Stimulated activated CD8-positive, alpha-beta memory T cell treated with anti-CD3 and anti-CD28 coated beads, Interleukin-4, amount 100 ng/mL, for 4 hours (primary cell): ENCODE measurements around the gene PIEZO2.

Experiments
- DNase-seq, 2 donors: peaks; one replicate each; pipeline ENCODE4 v3.0.0-alpha.2; 2020; ENCODE audit warnings: low read depth in 2 of 2, low spot score in 1 of 2

PIEZO2 gene

DNA sequence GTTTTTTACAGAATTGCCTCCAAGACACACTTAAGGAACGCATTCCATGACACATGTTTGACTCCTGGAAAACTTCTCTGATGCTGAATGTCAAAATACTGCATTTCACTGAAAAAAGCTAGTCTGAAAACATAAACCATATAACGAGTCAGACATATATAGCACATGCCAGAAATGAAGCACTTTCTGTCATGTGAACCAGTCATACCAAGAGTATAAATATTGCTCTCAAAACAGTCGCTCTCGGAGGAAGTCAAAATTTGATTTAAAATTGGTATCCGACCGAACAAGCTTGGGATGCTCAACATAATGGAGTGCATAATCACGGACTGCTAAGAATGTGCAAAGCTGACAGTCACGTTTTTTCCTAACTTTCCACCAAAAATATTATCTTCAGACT, 115.9 kb downstream of the PIEZO2 start:
- no peak for DNase-seq

DNA sequence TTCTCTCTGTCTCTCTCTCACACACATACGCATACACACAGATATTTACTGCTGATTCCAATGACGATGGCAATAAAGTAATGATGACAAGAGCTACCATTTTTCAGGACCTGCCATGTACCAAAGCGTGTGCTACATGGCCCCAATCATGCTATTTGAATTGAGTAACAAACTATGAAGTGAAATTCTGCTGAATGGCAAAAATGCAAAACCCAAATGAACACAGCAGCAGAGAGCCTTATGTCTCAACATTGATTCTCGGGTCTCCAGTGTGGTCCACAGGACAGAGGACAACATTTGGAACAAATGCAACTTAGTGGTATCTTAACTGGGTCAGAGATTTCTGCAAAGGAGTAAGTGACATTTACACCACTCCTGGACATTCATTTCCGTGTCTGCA, 117.4 kb downstream of the PIEZO2 start:
- no peak for DNase-seq

DNA sequence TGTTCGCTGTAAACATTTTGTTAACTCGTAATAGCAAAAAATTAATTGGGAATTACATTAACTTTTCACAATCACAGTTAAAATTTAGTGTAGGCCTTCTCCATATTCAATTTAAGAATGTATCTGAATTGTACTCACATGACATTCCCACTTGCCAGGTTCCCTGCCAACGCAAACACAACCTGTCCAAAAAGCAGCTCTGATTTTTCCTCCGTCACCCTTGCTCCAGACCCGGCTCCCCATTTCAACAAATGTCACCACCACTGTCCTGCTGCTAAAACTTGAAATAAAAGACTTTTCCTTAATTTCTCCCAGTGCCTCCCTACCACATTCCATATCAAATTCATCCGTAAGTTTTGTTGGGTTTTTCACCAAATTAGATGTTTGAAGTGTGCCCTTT, 120.3 kb downstream of the PIEZO2 start:
- no peak for DNase-seq

DNA sequence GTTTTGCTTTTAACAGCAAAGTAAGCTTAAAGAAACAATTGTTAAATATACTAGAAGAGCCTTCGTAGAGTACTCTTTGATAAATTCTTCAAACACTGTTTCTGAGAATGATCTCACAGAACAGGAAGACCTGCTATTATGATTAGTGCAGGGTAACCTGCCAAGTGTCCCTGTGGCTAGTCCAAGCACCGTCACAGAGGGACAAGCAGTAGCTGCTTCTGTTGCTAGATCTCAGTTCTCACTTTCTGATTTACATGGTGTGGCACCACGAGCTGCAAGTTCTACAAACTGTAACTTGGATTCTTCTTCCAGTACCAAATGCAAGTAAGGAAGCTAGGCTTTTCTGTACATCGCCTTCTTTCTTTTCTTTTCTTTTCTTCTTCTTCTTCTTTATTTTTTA, 121.5 kb downstream of the PIEZO2 start:
- DNase-seq = no peak

DNA sequence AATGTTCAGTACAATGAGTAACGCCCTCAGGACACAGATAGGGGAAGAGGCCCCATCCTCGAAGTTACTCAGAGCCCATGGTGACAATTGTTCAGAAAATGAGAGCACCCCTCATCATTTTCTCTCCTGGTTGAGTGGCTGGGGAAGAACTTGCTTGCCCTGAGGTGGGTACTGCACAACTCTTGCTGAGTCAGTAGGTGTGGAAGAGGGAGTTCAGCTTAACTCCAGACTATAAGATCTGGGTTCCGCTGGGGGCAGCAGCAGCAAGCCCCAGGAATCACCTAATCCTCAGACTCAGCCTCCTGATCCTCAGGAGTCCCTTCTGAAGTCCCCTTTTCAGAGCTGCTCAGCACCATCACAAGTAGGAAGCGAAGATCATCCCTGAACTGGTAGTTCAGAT, 123.7 kb downstream of the PIEZO2 start:
- DNase-seq = no peak

DNA sequence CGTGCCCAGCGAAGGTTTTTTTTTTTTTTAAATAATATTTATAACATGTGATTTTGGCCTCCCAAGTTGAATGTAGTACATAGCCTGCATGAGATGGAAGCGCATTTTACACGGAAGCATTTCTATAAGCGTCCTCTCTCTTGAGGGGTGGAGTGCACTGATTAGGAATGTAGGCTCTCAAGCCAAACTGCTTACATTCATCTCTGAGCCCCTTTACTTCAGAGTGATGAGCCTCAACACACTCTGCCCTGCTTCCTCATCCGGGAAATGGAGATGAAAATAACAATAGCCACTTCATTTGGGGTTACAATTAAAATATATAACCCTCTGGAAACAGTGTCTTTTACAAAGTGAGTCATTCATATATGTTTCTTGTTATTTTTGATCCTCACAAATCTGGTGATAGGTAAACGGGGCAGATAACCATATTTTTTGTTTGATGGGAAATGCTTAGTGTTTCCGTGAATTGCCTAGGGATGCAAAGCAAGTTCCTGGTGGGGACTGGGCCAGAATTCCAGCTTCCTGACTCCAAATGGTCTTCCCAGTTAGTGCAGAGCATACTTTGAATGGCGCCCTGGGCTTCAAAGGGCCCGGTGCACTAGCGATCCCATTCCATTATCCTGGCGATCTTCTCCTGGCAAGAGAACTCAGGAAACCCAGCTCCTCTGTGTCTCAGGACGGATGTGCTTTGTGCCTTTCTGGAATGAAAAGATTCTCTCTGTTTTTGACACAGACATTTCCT, 124.3 kb downstream of the PIEZO2 start:
- no peak for DNase-seq

DNA sequence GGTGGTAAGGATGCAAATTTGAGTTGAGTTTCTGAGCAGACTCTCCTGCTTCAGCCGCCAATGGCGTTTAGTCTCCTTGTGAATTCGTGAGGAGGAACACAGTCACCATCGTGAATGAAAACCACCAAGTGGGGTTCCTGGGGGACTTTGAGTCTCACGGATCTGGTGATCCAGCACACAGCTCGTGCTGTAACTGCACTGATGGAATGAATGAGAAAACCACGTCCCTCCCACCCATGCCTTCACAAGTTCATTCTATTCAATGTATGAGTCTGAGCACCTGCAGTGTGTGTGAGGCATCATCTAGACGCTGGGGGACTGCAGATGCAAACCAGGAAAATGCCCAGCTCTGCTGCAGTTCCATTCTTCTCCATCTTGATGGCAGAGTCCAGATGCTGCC, 127.9 kb downstream of the PIEZO2 start:
- no peak for DNase-seq

DNA sequence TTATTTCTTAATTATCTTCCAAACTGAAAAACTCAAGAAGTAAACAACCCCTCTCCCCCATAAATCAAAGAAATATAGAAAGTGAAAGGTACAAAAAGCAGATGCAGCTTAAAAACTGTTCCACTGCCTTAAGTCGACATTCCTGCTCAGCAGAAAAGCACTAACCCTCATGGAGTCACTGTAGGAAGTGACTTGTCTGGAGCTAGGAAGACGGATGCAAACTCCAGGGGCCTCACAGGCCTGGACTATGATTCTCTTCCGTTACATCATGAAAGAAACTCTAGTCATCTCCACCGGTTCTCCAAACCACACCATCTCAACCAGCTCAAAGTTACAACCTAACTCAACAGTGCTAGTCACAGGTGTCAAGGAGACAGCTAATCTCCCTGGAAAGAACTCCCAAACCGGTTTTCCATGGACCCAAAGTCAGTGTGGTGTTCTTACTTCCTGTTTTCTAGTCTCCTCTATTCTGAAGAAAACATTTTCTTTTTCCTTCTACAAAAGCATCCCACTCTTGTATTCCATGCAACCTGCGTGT, 128.4 kb downstream of the PIEZO2 start:
- DNase-seq = no peak

DNA sequence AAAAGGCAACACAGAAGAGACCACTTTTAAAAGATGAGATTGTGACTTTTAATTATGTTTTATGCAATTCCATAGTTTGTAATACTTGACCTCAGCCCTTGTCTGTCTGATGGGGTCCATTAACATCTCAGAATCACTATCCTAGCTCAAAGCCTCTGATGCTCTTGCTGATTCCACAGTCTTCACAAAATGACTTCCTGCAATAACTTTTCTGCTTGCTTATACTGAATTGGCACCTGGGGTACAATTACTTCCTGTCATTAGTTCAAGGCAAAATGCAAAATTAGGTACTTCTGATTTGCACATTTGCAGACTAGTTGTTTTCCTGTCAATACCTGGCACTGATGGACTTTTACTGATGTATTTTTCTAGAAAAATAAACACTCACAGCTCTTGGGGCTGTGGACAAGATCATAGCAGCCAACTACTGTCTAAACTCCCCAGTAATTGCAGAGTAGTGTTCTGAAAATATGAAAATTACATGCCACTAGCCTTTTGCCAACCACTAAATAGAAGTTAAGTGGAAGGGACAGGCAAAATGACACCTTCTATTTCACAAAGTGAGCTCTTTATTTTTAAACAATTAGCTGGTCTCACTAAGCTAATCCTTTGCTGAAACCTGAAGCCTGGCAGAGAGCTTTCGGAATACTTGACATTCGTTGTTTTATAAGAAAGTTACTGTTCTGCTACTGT, 129.1 kb downstream of the PIEZO2 start:
- no peak for DNase-seq

DNA sequence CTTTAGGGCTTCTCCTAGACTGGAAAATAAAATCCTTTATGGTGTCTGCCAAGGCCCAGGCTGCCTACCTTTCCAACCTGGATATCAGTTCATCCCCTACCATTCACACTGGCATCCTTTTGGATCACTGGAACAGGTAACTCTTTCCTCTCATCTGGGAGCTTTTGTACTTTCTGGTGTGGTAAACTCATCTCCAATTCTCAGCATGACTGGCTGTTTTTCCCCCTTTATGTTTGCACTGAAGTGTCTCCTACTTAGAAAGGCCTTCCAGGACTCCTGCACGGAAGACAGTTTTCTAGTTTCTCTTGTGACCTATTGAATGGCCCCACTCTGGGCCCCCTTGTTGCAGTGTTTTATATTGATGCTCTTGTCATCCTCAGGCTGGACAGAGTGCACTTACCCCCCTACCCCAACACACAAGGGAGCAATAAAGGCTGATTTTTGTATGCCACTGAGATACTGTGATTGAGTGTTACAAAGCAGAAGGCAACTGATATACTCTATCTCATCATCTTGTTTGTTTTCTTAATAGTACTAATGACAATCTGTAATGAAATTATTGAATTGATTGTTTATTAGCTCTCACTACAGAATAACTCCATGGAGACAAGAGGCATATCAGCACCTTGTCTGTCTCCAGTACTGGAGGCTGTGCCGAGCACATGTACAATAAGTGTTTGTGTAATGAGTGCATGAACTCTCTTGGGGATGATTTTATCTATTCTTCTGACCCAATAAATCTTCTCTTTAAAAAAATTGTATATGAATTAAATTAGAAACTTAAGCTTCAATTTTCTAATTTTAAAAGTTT, 129.9 kb downstream of the PIEZO2 start:
- no peak for DNase-seq

DNA sequence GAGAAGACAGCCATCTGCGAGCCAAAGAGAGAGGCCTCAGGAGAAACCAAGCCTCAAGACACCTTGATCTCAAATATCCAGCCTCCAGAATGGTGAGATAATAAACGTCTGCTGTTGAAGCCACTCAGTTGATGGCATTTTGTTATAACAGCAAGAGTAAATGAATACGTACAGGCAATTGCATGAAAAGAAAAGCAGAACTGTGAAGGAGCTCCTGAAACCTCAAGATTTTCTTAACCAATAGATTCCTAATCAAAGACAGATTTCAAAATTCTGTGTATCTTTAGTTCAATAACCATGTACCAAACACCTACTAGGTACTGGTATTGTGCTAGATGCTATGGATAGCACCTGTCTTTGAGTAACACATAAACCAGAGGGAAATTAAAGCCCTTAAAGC, 139.5 kb downstream of the PIEZO2 start:
- DNase-seq = no peak

DNA sequence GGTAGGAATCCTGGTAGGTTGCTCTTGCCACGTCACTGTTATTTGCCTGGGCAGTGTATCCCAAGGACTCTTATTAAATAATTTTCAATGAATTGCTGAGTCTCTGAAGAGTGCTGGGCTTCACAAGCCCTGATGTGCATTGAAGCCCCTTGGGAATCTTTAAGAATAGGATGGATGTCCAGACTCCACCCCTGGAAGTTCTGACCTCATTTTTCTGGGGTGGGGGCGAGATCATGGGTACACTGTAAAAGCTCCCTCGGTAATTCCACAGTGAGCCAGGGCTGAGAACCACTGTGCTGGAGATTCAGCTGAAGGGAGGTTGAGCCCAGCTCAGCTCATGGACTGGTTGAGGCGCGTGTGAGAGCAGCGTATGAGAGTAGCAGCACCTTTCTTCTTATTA, 140.2 kb downstream of the PIEZO2 start:
- no peak for DNase-seq

DNA sequence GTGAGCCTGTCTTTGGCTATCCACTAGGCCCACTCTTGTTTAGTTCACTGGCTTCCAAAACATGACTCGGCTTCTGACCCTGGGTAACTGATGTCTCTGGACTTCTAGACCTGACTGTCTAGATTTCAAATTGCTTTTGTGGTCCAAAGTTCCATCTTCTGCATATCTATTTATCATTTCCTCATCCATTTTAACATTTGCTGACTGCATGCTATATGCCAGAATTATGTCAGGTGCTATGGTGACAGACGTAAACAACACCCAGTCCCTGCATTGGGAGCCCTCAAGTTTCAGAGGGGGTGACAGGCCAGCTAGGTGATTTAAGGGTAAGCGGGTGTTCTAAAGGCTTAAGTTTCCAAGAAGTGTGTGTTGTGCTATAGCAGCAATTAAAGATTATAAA, 140.9 kb downstream of the PIEZO2 start:
- no peak for DNase-seq

DNA sequence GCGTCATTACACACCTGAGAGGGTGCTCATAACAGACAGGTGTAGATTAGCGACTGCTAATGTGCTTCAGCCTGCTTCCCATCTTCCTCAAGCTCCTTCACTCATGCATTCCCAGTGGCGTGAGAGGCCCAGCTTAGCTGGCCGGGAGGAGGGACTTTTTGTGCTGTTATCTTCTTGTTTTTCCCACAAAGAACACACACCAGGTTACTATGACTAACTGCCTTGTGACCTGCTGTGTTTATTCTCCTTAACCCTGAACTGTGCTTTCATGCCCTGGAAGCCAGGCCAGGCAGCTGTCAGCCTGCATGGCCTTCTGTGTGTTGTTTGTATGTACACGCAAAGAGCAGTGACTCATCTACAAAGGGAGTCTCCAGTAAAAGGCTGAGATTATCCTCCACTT, 143.8 kb downstream of the PIEZO2 start:
- no peak for DNase-seq

DNA sequence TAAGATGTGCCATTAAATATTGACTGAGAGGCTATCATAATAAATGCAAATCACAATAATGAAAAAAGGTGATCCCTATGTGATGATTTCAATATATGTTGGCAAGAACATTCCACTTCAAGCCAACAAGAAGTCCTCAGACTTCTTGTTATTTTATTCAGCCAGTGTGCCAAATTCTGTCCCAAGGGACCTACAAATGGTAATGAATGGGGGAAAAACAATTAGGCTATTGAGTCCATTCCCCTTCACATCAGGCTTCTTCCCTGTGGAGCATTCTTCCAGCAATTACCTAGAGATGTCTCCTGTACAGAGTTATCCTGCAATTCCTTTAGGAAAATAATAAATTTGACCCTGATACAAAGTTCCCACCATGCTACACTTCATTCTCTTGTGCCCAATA, 144.4 kb downstream of the PIEZO2 start:
- no peak for DNase-seq

DNA sequence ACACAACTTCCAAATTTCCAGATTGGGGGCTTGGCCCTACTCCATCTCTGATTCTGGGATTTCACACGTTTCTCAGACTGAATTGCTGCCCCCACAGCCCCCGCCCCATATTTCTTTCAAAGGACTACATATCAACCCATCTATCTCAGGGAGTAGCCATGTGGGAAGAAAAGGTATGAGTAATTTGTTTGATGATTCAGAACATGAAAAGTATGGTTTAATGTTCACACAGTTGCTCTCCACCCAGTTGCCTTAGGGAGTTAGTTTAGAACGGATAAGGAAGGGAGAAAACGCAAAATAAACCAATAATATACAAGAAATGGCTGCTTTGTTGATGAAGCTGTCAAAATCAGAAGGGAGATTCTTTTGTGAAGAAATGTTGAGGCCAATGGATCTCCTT, 145.1 kb downstream of the PIEZO2 start:
- DNase-seq = no peak

DNA sequence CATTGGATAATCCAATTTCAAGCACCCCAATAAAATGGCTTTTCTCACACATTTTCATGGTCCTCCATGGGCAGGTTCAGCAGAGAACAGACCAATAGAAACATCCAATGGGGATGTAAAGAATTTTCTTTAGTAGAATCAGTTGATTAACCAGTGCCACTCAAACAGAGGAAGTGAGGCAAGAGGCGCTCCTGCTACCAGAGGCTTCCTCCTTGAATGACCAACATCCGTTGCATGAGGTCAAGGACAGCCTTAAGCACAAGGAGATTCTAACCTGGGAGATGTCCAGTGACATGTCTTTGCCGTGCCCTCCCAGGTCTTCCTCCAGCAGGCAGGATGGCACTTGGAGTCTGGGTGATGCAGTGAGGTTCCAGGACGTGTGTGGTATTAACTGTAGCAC, 146.6 kb downstream of the PIEZO2 start:
- no peak for DNase-seq

DNA sequence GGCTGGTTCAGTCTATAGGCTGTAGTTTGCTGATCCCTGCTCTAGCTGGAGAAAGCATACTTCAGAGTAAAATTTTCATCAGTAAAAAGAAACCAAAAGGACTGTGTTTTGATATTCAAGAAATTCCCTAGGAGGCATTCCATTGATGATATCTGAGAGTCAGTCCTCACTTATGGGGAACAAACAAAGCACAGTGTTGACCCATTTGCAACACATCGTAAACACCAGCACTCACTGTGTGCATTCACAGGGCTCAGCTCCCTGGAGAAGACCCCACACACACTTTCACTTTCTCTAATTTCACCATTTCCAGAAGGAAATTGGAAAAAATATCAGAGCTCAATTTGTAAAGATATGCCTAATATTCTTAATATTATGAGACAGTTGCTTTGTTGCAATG, 147.1 kb downstream of the PIEZO2 start:
- no peak for DNase-seq

DNA sequence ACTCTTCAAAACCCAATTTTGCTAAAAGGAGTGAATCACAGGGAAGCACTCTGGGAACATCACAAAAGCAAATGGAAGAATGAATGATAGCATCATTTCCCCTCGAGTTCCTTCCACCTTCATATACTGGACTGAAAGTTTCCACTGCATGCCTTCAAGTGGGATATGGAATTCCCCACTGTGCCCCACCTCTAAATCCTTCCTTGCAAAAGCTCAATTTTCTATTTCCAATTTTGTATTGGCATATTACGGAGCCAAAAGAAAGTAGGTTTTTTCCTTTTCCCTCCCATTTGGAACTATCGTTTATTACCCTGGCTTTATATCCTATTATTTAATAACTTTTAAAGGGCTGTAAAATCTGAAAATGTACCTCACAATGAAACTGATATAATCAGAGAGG, 149.3 kb downstream of the PIEZO2 start:
- no peak for DNase-seq

DNA sequence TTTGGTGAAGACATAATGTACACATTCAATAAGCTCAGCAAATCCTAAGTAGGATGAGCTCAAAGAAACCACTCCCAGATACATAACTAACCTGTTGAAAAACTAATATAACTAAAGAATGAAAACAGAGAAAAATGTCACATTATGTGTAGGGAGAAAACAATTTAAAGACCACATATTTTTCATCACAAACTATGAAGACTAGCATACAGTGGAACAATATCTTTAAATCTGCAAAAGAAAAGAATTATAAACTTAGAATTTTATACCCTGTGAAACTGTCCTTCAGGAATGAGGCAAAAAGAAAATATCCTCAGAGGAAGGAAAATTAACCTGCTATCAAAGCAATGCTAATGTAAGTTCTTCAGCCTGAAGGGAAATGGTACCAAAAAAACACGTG, 151.5 kb downstream of the PIEZO2 start:
- DNase-seq = no peak

DNA sequence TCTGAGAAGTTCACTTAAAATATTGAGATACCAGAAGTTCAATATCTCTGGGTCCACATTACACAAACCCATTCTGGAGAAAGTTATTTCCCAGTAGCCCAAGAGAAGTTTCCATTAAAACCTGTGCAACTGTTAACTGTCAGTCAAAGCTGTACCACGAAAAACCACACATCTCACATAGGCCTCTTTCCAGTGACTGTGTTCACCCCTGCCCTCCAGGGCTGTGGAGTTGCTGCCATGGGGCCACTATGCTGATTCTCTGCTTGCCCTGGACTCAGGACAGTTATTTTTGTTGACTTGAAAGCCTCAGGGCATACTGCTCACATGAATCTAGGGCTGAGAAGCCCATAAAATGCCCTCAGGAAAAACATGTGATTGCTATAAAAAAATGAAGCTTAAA, 153.8 kb downstream of the PIEZO2 start:
- no peak for DNase-seq

DNA sequence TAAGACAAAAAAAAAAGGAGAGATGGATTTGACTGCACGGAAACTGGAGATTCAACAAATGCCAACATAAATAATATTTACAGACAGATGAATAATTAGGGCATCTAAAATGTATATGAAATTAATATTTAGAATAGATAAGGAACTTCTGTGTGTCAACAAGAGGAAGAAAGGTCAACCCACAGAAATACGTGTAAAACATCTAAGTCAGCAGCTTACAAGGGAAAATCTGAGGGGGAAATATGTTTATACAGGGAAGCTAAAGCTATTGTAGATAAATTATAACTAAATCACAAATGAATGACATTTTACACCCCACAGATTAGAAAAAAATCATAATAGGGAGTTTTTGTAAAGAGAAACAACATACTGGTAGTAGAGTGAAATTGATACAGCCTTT, 159.9 kb downstream of the PIEZO2 start:
- no peak for DNase-seq
